Amygdala (tissue), 56 donors: Measurements from ENCODE around the gene RASGRP2.
"Not testable (repeated sequence)": the region's sequence is repeated elsewhere in the genome, so short reads cannot be mapped to it uniquely, and the experiment has no call there.

Experiments
- DNase-seq, 56 donors: peaks; one replicate each; lab custom pipeline; 2025; lab: John Stamatoyannopoulos, UW

RASGRP2 gene

GRCh38 chr11:64711138-64711955 lies 32.6 kb downstream of the RASGRP2 start:
- no peak for DNase-seq

GRCh38 chr11:64710418-64711137 lies 33.4 kb downstream of the RASGRP2 start:
- no peak for DNase-seq

GRCh38 chr11:64705501-64705900 lies 38.4 kb downstream of the RASGRP2 start:
- no peak for DNase-seq

GRCh38 chr11:64703048-64703447 lies 40.9 kb downstream of the RASGRP2 start:
- no peak for DNase-seq

GRCh38 chr11:64701956-64702355 lies 42.0 kb downstream of the RASGRP2 start:
- DNase-seq = not testable (repeated sequence)

- no peak for DNase-seq
These were observed 45.5 kb downstream of the RASGRP2 start for GRCh38 chr11:64698427-64698826.

GRCh38 chr11:64697663-64698375 lies 46.1 kb downstream of the RASGRP2 start:
- DNase-seq = no peak

GRCh38 chr11:64696045-64696444 lies 47.9 kb downstream of the RASGRP2 start:
- DNase-seq = no peak

- no peak for DNase-seq
These were observed 48.4 kb downstream of the RASGRP2 start for GRCh38 chr11:64695548-64695947.

GRCh38 chr11:64694821-64695365 lies 49.0 kb downstream of the RASGRP2 start:
- DNase-seq = peak in 42 of 56 donors; percentile 14 to 75 (median 44)

GRCh38 chr11:64694026-64694755 lies 49.8 kb downstream of the RASGRP2 start:
- DNase-seq = no peak

- DNase-seq = no peak
These were observed 51.1 kb downstream of the RASGRP2 start for GRCh38 chr11:64692764-64693331.

- no peak for DNase-seq
These were observed 52.4 kb downstream of the RASGRP2 start for GRCh38 chr11:64691543-64691942.

GRCh38 chr11:64690235-64690634 lies 53.7 kb downstream of the RASGRP2 start:
- DNase-seq = no peak

- DNase-seq = peak; percentile 60 to 98 (median 90)
These were observed 55.4 kb downstream of the RASGRP2 start for GRCh38 chr11:64688534-64688982.

- DNase-seq = peak in 25 of 56 donors; percentile 19 to 81 (median 57)
These were observed 56.1 kb downstream of the RASGRP2 start for GRCh38 chr11:64687643-64688533.

- DNase-seq = peak in 55 of 56 donors; percentile 51 to 99 (median 94)
These were observed 56.7 kb downstream of the RASGRP2 start for GRCh38 chr11:64687204-64687603.

- DNase-seq = peak in 2 of 56 donors; percentile 38 to 59
These were observed 57.3 kb downstream of the RASGRP2 start for GRCh38 chr11:64686466-64687170.
